ENCODE measurements around the gene PIK3CD. TPM values are rescaled to one million over a fixed set of nuclear protein-coding genes. Genes with fewer than 3 reads are reported as not detected.

Gene PIK3CD
- total RNA-seq, 1 experiment from 2014 or later: 23.1 TPM

DNA sequence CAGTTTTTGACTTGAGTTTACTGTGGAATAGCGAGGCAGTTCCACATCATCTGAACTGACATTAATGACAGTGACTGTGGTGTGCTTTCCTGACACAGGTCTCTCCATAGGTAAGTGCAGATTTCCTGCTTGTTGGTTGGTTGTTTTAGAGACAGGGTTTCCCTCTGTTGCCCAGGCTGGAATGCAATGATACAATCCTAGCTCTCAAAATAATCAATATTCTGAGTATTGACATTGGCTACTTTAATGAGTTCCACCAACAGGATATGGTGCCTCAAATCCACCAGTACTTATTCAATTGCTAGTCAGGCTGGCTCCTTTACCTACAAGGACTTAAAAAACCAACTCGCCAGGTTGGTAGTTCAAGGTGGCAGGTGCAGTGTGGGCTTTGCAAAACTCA lies 108.4 kb downstream of the PIK3CD start:
- peaks cover 26% of the 10 kb centered on the region for H3K36me3 Mint-ChIP-seq
- H3K27me3 Mint-ChIP-seq (ENCODE audit: low read depth): no peaks in the 10 kb centered on the region
- H3K27ac Mint-ChIP-seq: no peak overlapping the region
- ChIA-PET CTCF (interaction anchor here (0.6 to 1.3 kb wide), 4 partner anchors 39 to 102 kb away, joined by 3 to 7 read pairs (median 4); no protein-coding TSS in a partner anchor), POLR2A (interaction anchor here (0.6 kb wide), 1 partner anchor 14 kb away, joined by 3 read pairs; no protein-coding TSS in a partner anchor)
- TF ChIP-seq, protein P1, sequence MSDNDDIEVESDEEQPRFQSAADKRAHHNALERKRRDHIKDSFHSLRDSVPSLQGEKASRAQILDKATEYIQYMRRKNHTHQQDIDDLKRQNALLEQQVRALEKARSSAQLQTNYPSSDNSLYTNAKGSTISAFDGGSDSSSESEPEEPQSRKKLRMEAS (CRISPR knock-in tag; IDR thresholded peaks at IDR 0.05): no peak
- TF ChIP-seq RORB (CRISPR knock-in tag; IDR thresholded peaks at IDR 0.05) (no peak), JAZF1 (CRISPR knock-in tag; IDR thresholded peaks at IDR 0.05) (no peak), IRF2 (CRISPR knock-in tag; IDR thresholded peaks at IDR 0.05; ENCODE audit: borderline replicate concordance, low read depth) (no peak), NR2C2 (CRISPR knock-in tag; IDR thresholded peaks at IDR 0.05) (no peak), KAT7 (CRISPR knock-in tag; IDR thresholded peaks at IDR 0.05; ENCODE audit: borderline replicate concordance) (no peak), NFYB (CRISPR knock-in tag; conservative IDR thresholded peaks at IDR 0.05; ENCODE audit: low read depth) (no peak), JUN (CRISPR knock-in tag; IDR thresholded peaks at IDR 0.05) (no peak), MXD4 (CRISPR knock-in tag; IDR thresholded peaks at IDR 0.05; ENCODE audit: borderline replicate concordance) (no peak), FOXP1 (CRISPR knock-in tag; IDR thresholded peaks at IDR 0.05; ENCODE audit: borderline replicate concordance) (no peak), ZNF416 (CRISPR knock-in tag; IDR thresholded peaks at IDR 0.05) (no peak), ESRRA (CRISPR knock-in tag; IDR thresholded peaks at IDR 0.05; ENCODE audit: borderline replicate concordance) (no peak)
- TF ChIP-seq, protein P2, sequence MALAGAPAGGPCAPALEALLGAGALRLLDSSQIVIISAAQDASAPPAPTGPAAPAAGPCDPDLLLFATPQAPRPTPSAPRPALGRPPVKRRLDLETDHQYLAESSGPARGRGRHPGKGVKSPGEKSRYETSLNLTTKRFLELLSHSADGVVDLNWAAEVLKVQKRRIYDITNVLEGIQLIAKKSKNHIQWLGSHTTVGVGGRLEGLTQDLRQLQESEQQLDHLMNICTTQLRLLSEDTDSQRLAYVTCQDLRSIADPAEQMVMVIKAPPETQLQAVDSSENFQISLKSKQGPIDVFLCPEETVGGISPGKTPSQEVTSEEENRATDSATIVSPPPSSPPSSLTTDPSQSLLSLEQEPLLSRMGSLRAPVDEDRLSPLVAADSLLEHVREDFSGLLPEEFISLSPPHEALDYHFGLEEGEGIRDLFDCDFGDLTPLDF (CRISPR knock-in tag; IDR thresholded peaks at IDR 0.05): no peak
- DNase-seq (ENCODE audit: low spot score) (no peak), ATAC-seq (no peak)
- 0 out of 2 replicates have a peak overlapping the region, but pooled peaks have one; percentile 26 for H3K4me3 Mint-ChIP-seq
- peaks cover 73% of the 10 kb centered on the region for H3K4me1 Mint-ChIP-seq
- peaks cover 4% of the 10 kb centered on the region; the same call in 1 of the 2 replicates for H3K9me3 Mint-ChIP-seq

DNA sequence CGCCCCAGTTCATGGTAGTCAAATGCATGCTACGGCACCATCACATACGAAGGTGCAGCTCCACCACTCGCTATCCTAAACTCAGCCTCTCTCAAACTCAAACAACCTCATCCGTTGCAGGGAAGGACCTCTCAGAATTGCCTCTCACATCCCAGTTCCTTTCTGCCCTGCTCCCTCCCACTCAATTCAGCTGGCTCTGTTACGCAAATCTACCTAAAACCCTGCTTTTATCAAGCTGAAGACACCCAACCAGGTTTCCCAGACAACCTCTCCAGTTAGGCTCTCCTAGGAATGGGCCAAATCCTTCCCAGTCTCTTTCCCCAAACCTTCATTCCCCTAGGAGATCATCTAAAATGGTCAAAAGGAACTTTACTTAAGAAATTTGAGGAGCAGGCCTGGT lies 109.3 kb downstream of the PIK3CD start:
- POLR2A ChIA-PET: interaction anchor here (0.6 to 0.7 kb wide), 2 partner anchors 47 to 557 kb away, joined by 4 to 5 read pairs; no protein-coding TSS in a partner anchor
- Mint-ChIP-seq H3K4me3 (peak overlapping the region; percentile 26), H3K9me3 (peaks cover 4% of the 10 kb centered on the region; the same call in 1 of the 2 replicates), H3K4me1 (peaks cover 64% of the 10 kb centered on the region), H3K36me3 (peaks cover 25% of the 10 kb centered on the region), H3K27me3 (ENCODE audit: low read depth) (no peaks in the 10 kb centered on the region), H3K27ac (peak overlapping the region; percentile 93)
- CTCF ChIA-PET: interaction anchor here (0.7 to 1.4 kb wide), 6 partner anchors 24 to 145 kb away, joined by 3 to 7 read pairs (median 4); no protein-coding TSS in a partner anchor
- ATAC-seq: peak; percentile 83
- TF ChIP-seq, protein P3, sequence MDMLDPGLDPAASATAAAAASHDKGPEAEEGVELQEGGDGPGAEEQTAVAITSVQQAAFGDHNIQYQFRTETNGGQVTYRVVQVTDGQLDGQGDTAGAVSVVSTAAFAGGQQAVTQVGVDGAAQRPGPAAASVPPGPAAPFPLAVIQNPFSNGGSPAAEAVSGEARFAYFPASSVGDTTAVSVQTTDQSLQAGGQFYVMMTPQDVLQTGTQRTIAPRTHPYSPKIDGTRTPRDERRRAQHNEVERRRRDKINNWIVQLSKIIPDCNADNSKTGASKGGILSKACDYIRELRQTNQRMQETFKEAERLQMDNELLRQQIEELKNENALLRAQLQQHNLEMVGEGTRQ (CRISPR knock-in tag; IDR thresholded peaks at IDR 0.05): no peak
- TF ChIP-seq, protein P4, sequence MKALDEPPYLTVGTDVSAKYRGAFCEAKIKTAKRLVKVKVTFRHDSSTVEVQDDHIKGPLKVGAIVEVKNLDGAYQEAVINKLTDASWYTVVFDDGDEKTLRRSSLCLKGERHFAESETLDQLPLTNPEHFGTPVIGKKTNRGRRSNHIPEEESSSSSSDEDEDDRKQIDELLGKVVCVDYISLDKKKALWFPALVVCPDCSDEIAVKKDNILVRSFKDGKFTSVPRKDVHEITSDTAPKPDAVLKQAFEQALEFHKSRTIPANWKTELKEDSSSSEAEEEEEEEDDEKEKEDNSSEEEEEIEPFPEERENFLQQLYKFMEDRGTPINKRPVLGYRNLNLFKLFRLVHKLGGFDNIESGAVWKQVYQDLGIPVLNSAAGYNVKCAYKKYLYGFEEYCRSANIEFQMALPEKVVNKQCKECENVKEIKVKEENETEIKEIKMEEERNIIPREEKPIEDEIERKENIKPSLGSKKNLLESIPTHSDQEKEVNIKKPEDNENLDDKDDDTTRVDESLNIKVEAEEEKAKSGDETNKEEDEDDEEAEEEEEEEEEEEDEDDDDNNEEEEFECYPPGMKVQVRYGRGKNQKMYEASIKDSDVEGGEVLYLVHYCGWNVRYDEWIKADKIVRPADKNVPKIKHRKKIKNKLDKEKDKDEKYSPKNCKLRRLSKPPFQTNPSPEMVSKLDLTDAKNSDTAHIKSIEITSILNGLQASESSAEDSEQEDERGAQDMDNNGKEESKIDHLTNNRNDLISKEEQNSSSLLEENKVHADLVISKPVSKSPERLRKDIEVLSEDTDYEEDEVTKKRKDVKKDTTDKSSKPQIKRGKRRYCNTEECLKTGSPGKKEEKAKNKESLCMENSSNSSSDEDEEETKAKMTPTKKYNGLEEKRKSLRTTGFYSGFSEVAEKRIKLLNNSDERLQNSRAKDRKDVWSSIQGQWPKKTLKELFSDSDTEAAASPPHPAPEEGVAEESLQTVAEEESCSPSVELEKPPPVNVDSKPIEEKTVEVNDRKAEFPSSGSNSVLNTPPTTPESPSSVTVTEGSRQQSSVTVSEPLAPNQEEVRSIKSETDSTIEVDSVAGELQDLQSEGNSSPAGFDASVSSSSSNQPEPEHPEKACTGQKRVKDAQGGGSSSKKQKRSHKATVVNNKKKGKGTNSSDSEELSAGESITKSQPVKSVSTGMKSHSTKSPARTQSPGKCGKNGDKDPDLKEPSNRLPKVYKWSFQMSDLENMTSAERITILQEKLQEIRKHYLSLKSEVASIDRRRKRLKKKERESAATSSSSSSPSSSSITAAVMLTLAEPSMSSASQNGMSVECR (CRISPR knock-in tag; IDR thresholded peaks at IDR 0.05; ENCODE audit: borderline replicate concordance): no peak
- TF ChIP-seq ESRRA (CRISPR knock-in tag; IDR thresholded peaks at IDR 0.05; ENCODE audit: borderline replicate concordance) (no peak), KAT7 (CRISPR knock-in tag; IDR thresholded peaks at IDR 0.05; ENCODE audit: borderline replicate concordance) (no peak)
- TF ChIP-seq, protein P5, sequence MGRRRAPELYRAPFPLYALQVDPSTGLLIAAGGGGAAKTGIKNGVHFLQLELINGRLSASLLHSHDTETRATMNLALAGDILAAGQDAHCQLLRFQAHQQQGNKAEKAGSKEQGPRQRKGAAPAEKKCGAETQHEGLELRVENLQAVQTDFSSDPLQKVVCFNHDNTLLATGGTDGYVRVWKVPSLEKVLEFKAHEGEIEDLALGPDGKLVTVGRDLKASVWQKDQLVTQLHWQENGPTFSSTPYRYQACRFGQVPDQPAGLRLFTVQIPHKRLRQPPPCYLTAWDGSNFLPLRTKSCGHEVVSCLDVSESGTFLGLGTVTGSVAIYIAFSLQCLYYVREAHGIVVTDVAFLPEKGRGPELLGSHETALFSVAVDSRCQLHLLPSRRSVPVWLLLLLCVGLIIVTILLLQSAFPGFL (CRISPR knock-in tag; IDR thresholded peaks at IDR 0.05; ENCODE audit: borderline replicate concordance): no peak
- no peak for DNase-seq (ENCODE audit: low spot score)
